Upper lobe of right lung (tissue), 1 donor: ENCODE data around the gene EML6. TPM values are rescaled to one million over a fixed set of nuclear protein-coding genes. Genes with fewer than 3 reads are reported as not detected.

Experiments
- ATAC-seq: fragments of 200-7000 bp; cut with Tn5 transposase; one replicate; pipeline ENCODE4 v1.9.1; 2020; ENCODE audit warnings: mild to moderate bottlenecking, moderate library complexity
- DNase-seq: peaks from one replicate; pipeline ENCODE4 v3.0.0-alpha.2; 2020
- H3K27ac ChIP-seq: fragments of 200-600 bp; one replicate; pipeline ENCODE4 v1.8.0; 2022
- H3K27me3 ChIP-seq: fragments of 200-600 bp; one replicate; pipeline ENCODE4 v1.8.0; 2022; ENCODE audit warnings: mild to moderate bottlenecking
- H3K36me3 ChIP-seq: fragments of 200-600 bp; one replicate; pipeline ENCODE4 v1.8.0; 2022
- H3K4me1 ChIP-seq: fragments of 200-600 bp; one replicate; pipeline ENCODE4 v1.8.0; 2022
- H3K4me3 ChIP-seq: fragments of 200-600 bp; one replicate; pipeline ENCODE4 v1.8.0; 2022; ENCODE audit warnings: mild to moderate bottlenecking
- H3K9me3 ChIP-seq: fragments of 200-600 bp; one replicate; pipeline ENCODE4 v1.8.0; 2022
- CTCF ChIP-seq: fragments of 200-600 bp; IDR thresholded peaks from one replicate; pipeline ENCODE4 v1.8.0; 2022; ENCODE audit warnings: antibody characterized with exemption
- intact Hi-C: fragments of 100-400 bp; cut with DNase I; formaldehyde crosslinking; loops from one replicate; pipeline ENCODE4 v1.11.0; 2022
- total RNA-seq: library from RNA; stranded (reverse); fragmentation: NEBNext Ultra II Directional; extraction: Animal tissue kit (Norgen Biotek cat#: 25700); gene quantifications from one replicate; pipeline ENCODE4 v1.2.1, GENCODE V29; 2021
- donor health status: DM: no; HTN: yes; CAD: no; lungs with severe emphysema.

Gene EML6
- total RNA-seq, 1 donor from 2014 or later = 1.4 TPM

- TF ChIP-seq CTCF = no peak
- Histone ChIP-seq H3K36me3 (no peaks in the 10 kb centered on the region), H3K9me3 (no peaks in the 10 kb centered on the region), H3K4me1 (no peaks in the 10 kb centered on the region), H3K4me3 (no peak overlapping the region), H3K27me3 (no peaks in the 10 kb centered on the region), H3K27ac (no peak overlapping the region)
- intact Hi-C loops = no loop called here
- DNase-seq (no peak), ATAC-seq (no peak)
Observed at GRCh38 chr2:54809819-54810218, 86.4 kb downstream of the EML6 start.

GRCh38 chr2:54810246-54810645, 86.8 kb downstream of the EML6 start:
- no peak for TF ChIP-seq CTCF
- H3K4me1 ChIP-seq = no peaks in the 10 kb centered on the region
- H3K27ac ChIP-seq = no peak overlapping the region
- no peaks in the 10 kb centered on the region for H3K27me3 ChIP-seq
- ATAC-seq (no peak), DNase-seq (no peak)
- H3K9me3 ChIP-seq = no peaks in the 10 kb centered on the region
- intact Hi-C loops = no loop called here
- H3K4me3 ChIP-seq = no peak overlapping the region
- no peaks in the 10 kb centered on the region for H3K36me3 ChIP-seq

GRCh38 chr2:54813584-54813983, 90.1 kb downstream of the EML6 start:
- DNase-seq (no peak), ATAC-seq (no peak)
- TF ChIP-seq CTCF = no peak
- no peaks in the 10 kb centered on the region for H3K9me3 ChIP-seq
- H3K4me1 ChIP-seq = no peaks in the 10 kb centered on the region
- no peaks in the 10 kb centered on the region for H3K27me3 ChIP-seq
- intact Hi-C loops = no loop called here
- no peak overlapping the region for H3K4me3 ChIP-seq
- H3K36me3 ChIP-seq = no peaks in the 10 kb centered on the region
- H3K27ac ChIP-seq = no peak overlapping the region

GRCh38 chr2:54814389-54815147, 91.1 kb downstream of the EML6 start:
- no peaks in the 10 kb centered on the region for H3K9me3 ChIP-seq
- H3K4me3 ChIP-seq = no peak overlapping the region
- no peak overlapping the region for H3K27ac ChIP-seq
- intact Hi-C loops = no loop called here
- H3K27me3 ChIP-seq = no peaks in the 10 kb centered on the region
- no peaks in the 10 kb centered on the region for H3K36me3 ChIP-seq
- H3K4me1 ChIP-seq = no peaks in the 10 kb centered on the region
- ATAC-seq (no peak), DNase-seq (no peak)
- TF ChIP-seq CTCF = no peak

- intact Hi-C loops = no loop called here
- ATAC-seq = no peak
Observed at GRCh38 chr2:54815148-54815539, 91.7 kb downstream of the EML6 start.

More at GRCh38 chr2:54815148-54815539, 91.7 kb downstream of the EML6 start:
- no peaks in the 10 kb centered on the region for H3K4me1 ChIP-seq
- no peaks in the 10 kb centered on the region for H3K9me3 ChIP-seq
- DNase-seq = no peak
- H3K36me3 ChIP-seq = no peaks in the 10 kb centered on the region
- TF ChIP-seq CTCF = no peak
- H3K4me3 ChIP-seq = no peak overlapping the region
- no peaks in the 10 kb centered on the region for H3K27me3 ChIP-seq
- no peak overlapping the region for H3K27ac ChIP-seq
